Measurements from ENCODE around the gene STX16. TPM values are rescaled to one million over a fixed set of nuclear protein-coding genes. Genes with fewer than 3 reads are reported as not detected.

STX16 gene
- total RNA-seq, 1 experiment from 2014 or later: 93.3 TPM

DNA sequence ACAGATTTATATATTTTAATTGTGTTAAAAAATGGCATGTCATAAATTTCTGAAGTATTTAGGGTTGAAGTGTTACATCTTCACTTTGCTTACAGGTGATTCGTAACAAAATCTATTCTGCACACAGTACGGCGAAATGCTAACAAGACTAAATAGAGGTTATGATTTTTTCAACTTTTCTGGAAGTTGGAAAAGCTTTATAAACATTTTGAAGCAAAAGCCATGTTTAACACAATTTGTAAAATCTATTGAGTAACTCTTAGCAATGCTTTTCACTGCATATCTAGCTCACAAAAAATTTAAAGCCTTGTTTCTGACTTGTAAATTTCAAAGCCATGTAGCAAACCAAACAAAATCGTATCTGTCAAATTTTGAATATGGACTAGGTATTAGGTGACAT is 3.3 kb downstream of the STX16 start:
- no peak overlapping the region for H3K27ac Mint-ChIP-seq (ENCODE audit: low read depth, unreplicated experiment)
- H3K9me3 Mint-ChIP-seq (ENCODE audit: unreplicated experiment): no peaks in the 10 kb centered on the region
- peaks cover 21% of the 10 kb centered on the region for H3K36me3 Mint-ChIP-seq (ENCODE audit: insufficient read depth, unreplicated experiment)
- BruUV-seq (replicated peaks): no TSS peak
- no peak for DNase-seq (ENCODE audit: unreplicated experiment)
- ChIA-PET CTCF (interaction anchor here (0.6 to 1.8 kb wide), 4 partner anchors 12 to 788 kb away, joined by 3 to 7 read pairs (median 5); no protein-coding TSS in a partner anchor), POLR2A (interaction anchor here (0.6 to 4.9 kb wide), 7 partner anchors 12 to 378 kb away, joined by 3 to 57 read pairs (median 4); partner anchors contain the start of genes ATP5F1E and VAPB)
- intact Hi-C loops (cut with micrococcal nuclease): loop anchor here (5.0 kb wide), 2 partner anchors 198 to 347 kb away; partner anchors contain the start of genes GNAS, GNAS-AS1 and RAB22A
- no peaks in the 10 kb centered on the region for H3K27me3 Mint-ChIP-seq (ENCODE audit: insufficient read depth, unreplicated experiment)
- TF ChIP-seq, protein P1, sequence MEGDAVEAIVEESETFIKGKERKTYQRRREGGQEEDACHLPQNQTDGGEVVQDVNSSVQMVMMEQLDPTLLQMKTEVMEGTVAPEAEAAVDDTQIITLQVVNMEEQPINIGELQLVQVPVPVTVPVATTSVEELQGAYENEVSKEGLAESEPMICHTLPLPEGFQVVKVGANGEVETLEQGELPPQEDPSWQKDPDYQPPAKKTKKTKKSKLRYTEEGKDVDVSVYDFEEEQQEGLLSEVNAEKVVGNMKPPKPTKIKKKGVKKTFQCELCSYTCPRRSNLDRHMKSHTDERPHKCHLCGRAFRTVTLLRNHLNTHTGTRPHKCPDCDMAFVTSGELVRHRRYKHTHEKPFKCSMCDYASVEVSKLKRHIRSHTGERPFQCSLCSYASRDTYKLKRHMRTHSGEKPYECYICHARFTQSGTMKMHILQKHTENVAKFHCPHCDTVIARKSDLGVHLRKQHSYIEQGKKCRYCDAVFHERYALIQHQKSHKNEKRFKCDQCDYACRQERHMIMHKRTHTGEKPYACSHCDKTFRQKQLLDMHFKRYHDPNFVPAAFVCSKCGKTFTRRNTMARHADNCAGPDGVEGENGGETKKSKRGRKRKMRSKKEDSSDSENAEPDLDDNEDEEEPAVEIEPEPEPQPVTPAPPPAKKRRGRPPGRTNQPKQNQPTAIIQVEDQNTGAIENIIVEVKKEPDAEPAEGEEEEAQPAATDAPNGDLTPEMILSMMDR (IDR thresholded peaks at IDR 0.05; ENCODE audit: unreplicated experiment): no peak
- H3K4me3 Mint-ChIP-seq (ENCODE audit: unreplicated experiment): no peak overlapping the region
- H3K4me1 Mint-ChIP-seq (ENCODE audit: insufficient read depth, unreplicated experiment): peaks cover 32% of the 10 kb centered on the region

DNA sequence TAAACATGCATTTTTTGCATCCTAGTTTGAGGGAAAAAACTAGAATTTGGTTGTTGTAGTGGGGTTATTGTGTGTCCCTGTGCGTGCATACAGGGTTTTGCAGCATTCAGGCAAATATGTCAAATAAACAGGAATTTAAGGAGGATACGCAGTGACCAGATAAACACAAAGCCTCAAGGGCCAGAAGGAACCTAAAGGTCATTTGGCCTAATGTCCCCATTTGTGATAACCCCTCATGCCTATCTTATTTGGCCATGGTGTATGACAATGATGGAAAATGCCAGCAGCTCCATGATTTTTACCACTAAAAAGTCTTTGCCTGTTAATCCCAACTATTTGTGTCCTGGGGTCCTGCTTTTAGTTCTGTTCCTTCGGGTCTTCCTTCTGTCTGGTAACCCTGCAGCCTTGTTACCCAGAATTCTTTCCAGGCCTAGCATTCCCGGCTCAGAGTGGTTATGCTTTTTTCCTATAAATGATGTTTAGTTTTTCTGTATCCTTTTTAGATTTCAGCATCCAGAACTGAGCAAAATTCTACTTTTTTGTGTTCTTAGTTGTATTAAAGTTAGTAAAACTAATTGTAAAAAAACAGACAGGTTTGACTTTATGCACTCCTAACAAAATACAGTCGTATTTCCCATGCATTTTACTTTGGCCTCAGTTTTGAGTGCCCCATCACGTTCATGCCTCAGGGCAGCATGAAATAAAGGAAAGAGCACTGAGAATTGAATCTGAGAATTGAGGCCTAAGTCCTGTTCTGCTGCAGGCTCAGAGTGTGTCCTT is 4.4 kb downstream of the STX16 start:
- no peak for DNase-seq (ENCODE audit: unreplicated experiment)
- Mint-ChIP-seq H3K27ac (ENCODE audit: low read depth, unreplicated experiment) (no peak overlapping the region), H3K9me3 (ENCODE audit: unreplicated experiment) (no peaks in the 10 kb centered on the region), H3K27me3 (ENCODE audit: insufficient read depth, unreplicated experiment) (no peaks in the 10 kb centered on the region), H3K36me3 (ENCODE audit: insufficient read depth, unreplicated experiment) (peaks cover 30% of the 10 kb centered on the region), H3K4me1 (ENCODE audit: insufficient read depth, unreplicated experiment) (peaks cover 33% of the 10 kb centered on the region), H3K4me3 (ENCODE audit: unreplicated experiment) (no peak overlapping the region)
- TF ChIP-seq, protein P1 (IDR thresholded peaks at IDR 0.05; ENCODE audit: unreplicated experiment): no peak
- intact Hi-C loops (cut with micrococcal nuclease): no loop called here
- BruUV-seq (replicated peaks): no TSS peak
- POLR2A ChIA-PET: interaction anchor here (0.7 to 4.9 kb wide), 6 partner anchors 17 to 266 kb away, joined by 3 to 57 read pairs (median 4); partner anchors contain the start of gene VAPB
- CTCF ChIA-PET: interaction anchor here (0.9 to 1.8 kb wide), 4 partner anchors 38 to 419 kb away, joined by 3 to 7 read pairs (median 4); no protein-coding TSS in a partner anchor

DNA sequence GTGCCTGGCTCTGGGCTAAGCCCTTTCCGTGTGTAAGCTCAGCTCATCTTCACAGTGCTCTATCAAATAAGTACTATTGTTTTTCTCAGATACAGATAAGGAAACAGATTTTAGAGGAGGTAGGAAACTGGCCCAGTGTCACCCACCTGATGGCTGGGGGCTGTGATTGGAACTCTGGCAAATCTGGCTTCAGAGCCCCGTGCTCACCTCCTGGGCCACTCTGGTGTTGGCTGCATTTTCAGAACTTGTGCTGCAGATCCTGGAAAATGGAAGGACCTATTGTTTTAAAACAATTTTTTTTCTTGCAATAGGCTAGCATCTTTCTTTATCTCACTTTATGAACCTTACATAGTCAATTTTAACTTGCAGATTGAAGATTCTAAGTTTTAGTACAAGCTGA is 5.7 kb downstream of the STX16 start:
- Mint-ChIP-seq H3K27ac (ENCODE audit: low read depth, unreplicated experiment) (peak overlapping the region; percentile 57), H3K4me3 (ENCODE audit: unreplicated experiment) (peak overlapping the region; percentile 12), H3K9me3 (ENCODE audit: unreplicated experiment) (no peaks in the 10 kb centered on the region), H3K27me3 (ENCODE audit: insufficient read depth, unreplicated experiment) (no peaks in the 10 kb centered on the region), H3K36me3 (ENCODE audit: insufficient read depth, unreplicated experiment) (peaks cover 32% of the 10 kb centered on the region), H3K4me1 (ENCODE audit: insufficient read depth, unreplicated experiment) (peaks cover 26% of the 10 kb centered on the region)
- intact Hi-C loops (cut with micrococcal nuclease): no loop called here
- ChIA-PET POLR2A (interaction anchor here (1.3 kb wide), 1 partner anchor 268 kb away, joined by 4 read pairs; the partner anchor contains the start of gene VAPB), CTCF (interaction anchor here (0.9 to 1.6 kb wide), 3 partner anchors 36 to 421 kb away, joined by 3 to 4 read pairs (median 4); no protein-coding TSS in a partner anchor)
- no TSS peak for BruUV-seq (replicated peaks)
- TF ChIP-seq, protein P1 (IDR thresholded peaks at IDR 0.05; ENCODE audit: unreplicated experiment): no peak
- no peak for DNase-seq (ENCODE audit: unreplicated experiment)

DNA sequence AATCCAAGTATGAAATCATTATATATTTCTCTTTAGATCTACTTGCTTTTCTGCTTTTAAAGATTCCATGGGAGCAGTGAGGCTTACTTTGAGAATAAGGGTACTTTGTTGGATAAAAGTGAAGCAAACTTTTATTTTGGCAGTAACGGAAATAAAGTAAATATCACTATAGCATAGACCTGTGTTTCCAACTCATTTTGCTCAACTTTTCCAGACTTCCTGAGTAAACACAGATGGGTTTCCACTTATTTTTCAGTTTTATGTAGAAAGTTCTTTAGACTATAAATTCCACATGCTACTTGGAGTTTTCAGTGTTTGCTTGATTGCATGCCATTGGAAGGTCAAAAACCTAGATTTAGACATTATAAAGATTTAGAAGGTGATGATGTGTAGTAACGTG is 6.2 kb downstream of the STX16 start:
- peaks cover 26% of the 10 kb centered on the region for H3K4me1 Mint-ChIP-seq (ENCODE audit: insufficient read depth, unreplicated experiment)
- intact Hi-C loops (cut with micrococcal nuclease): no loop called here
- H3K36me3 Mint-ChIP-seq (ENCODE audit: insufficient read depth, unreplicated experiment): peaks cover 37% of the 10 kb centered on the region
- peak overlapping the region; percentile 57 for H3K27ac Mint-ChIP-seq (ENCODE audit: low read depth, unreplicated experiment)
- H3K9me3 Mint-ChIP-seq (ENCODE audit: unreplicated experiment): no peaks in the 10 kb centered on the region
- ChIA-PET POLR2A (interaction anchor here (1.3 kb wide), 1 partner anchor 268 kb away, joined by 4 read pairs; the partner anchor contains the start of gene VAPB), CTCF (interaction anchor here (0.6 to 0.7 kb wide), 2 partner anchors 15 to 433 kb away, joined by 3 to 5 read pairs; no protein-coding TSS in a partner anchor)
- TF ChIP-seq, protein P1 (IDR thresholded peaks at IDR 0.05; ENCODE audit: unreplicated experiment): no peak
- no peak overlapping the region for H3K4me3 Mint-ChIP-seq (ENCODE audit: unreplicated experiment)
- H3K27me3 Mint-ChIP-seq (ENCODE audit: insufficient read depth, unreplicated experiment): no peaks in the 10 kb centered on the region
- BruUV-seq (replicated peaks): no TSS peak
- no peak for DNase-seq (ENCODE audit: unreplicated experiment)

Measured in MCF 10A (cell line).